AG04449 (cell line): ENCODE measurements around the gene RPL38.

Experiments
- CTCF ChIA-PET: fragments of 350-600 bp; formaldehyde crosslinking; extraction: SDS; loops from one replicate; lab custom pipeline; 2021; ENCODE audit warnings: antibody characterized with exemption; lab: Yijun Ruan, JAX
- POLR2A ChIA-PET: fragments of 400-600, 350-600 bp; formaldehyde crosslinking; extraction: SDS; loops from one replicate; lab custom pipeline; 2020; ENCODE audit warnings: antibody characterized with exemption, inconsistent platforms; lab: Yijun Ruan, JAX
- DNase-seq: peaks from one replicate; pipeline ENCODE4 v3.0.0-alpha.2; 2010; ENCODE audit warnings: low read depth, low spot score
- H3K4me3 ChIP-seq: 2 replicates; pipeline ENCODE4 v1.5.1; 2011; ENCODE audit warnings: low read depth, mild to moderate bottlenecking, control low read depth, low read length
- CTCF ChIP-seq: IDR thresholded peaks from one replicate; pipeline ENCODE4 v1.5.1; 2011; ENCODE audit warnings: mild to moderate bottlenecking, moderate library complexity, low read length, control low read depth, inconsistent platforms; ENCODE audit not compliant: insufficient read depth; ENCODE audit errors: missing control alignments

The RPL38 gene

GRCh38 chr17:74160656-74161502 lies 42.6 kb upstream of the RPL38 start:
- no peak for DNase-seq
- H3K4me3 ChIP-seq = no peak overlapping the region
- ChIA-PET CTCF (no interaction called here), POLR2A (no interaction called here)
- TF ChIP-seq CTCF = no peak

GRCh38 chr17:74161503-74161875 lies 42.0 kb upstream of the RPL38 start:
- no peak for DNase-seq
- no peak for TF ChIP-seq CTCF
- no peak overlapping the region for H3K4me3 ChIP-seq
- ChIA-PET POLR2A (no interaction called here), CTCF (no interaction called here)

- DNase-seq = no peak
- CTCF ChIA-PET = interaction anchor here (1.1 kb wide), 1 partner anchor 13 kb away, joined by 3 read pairs; no protein-coding TSS in a partner anchor
- POLR2A ChIA-PET = no interaction called here
- TF ChIP-seq CTCF = no peak
- no peak overlapping the region for H3K4me3 ChIP-seq
Observed at GRCh38 chr17:74163271-74163821, 40.1 kb upstream of the RPL38 start.

- H3K4me3 ChIP-seq = no peak overlapping the region
- POLR2A ChIA-PET = no interaction called here
- no peak for DNase-seq
- CTCF ChIA-PET = no interaction called here
- TF ChIP-seq CTCF = no peak
Observed at GRCh38 chr17:74163836-74164235, 39.6 kb upstream of the RPL38 start.

- ChIA-PET CTCF (no interaction called here), POLR2A (no interaction called here)
Observed at GRCh38 chr17:74164446-74165045, 38.9 kb upstream of the RPL38 start.

More at GRCh38 chr17:74164446-74165045, 38.9 kb upstream of the RPL38 start:
- no peak for DNase-seq
- H3K4me3 ChIP-seq = no peak overlapping the region
- TF ChIP-seq CTCF = no peak
